IMR-90 (cell line): ENCODE measurements around the gene FSD1. TPM values are rescaled to one million over a fixed set of nuclear protein-coding genes. Genes with fewer than 3 reads are reported as not detected.

Source experiments
- ATAC-seq: fragments of 200-7000 bp; cut with Tn5 transposase; 2 replicates; pipeline ENCODE4 v1.9.1; 2020; ENCODE audit warnings: low read depth, mild to moderate bottlenecking, moderate library complexity
- BruUV-seq: library from RNA; stranded (reverse); fragments of 400-500 nt; replicated peaks from 2 replicates; lab custom pipeline; 2021; lab: Mats Ljungman, UMichigan
- CTCF ChIA-PET: fragments of 300-600 bp; formaldehyde crosslinking; extraction: SDS; loops from one replicate; lab custom pipeline; 2021; ENCODE audit warnings: antibody characterized with exemption; lab: Yijun Ruan, JAX
- POLR2A ChIA-PET: fragments of 300-600 bp; sonication (Branson Sonifier 250); formaldehyde crosslinking; loops from one replicate; lab custom pipeline; 2022; ENCODE audit warnings: antibody characterized with exemption; ENCODE audit not compliant: unreplicated experiment; lab: Charles Lee
- DNase-seq: peaks from one replicate; pipeline ENCODE4 v3.0.0; 2013
- H2AFZ ChIP-seq: replicated peaks from 2 replicates; pipeline ENCODE3; 2013; ENCODE audit warnings: low read length, mild to moderate bottlenecking; ENCODE audit not compliant: poor library complexity
- H2AK5ac ChIP-seq: 2 replicates; pipeline ENCODE4 v1.6.1; 2013; ENCODE audit warnings: low read depth, low read length, inconsistent platforms
- H2AK9ac ChIP-seq: replicated peaks from 2 replicates; pipeline ENCODE3; 2013; ENCODE audit warnings: mild to moderate bottlenecking, low read depth, low read length, moderate library complexity; ENCODE audit not compliant: poor library complexity
- H2BK120ac ChIP-seq: 2 replicates; pipeline ENCODE4 v1.6.1; 2013; ENCODE audit warnings: low read depth, low read length, inconsistent platforms
- H2BK15ac ChIP-seq: 3 replicates; pipeline ENCODE4 v1.6.1; 2013; ENCODE audit warnings: low read depth, low read length, inconsistent platforms
- H2BK20ac ChIP-seq: 2 replicates; pipeline ENCODE4 v1.6.1; 2013; ENCODE audit warnings: low read depth, mild to moderate bottlenecking, inconsistent platforms, low read length, moderate library complexity
- H2BK5ac ChIP-seq: 2 replicates; pipeline ENCODE4 v1.6.1; 2013; ENCODE audit warnings: mild to moderate bottlenecking, low read depth, low read length, inconsistent platforms; ENCODE audit not compliant: poor library complexity, severe bottlenecking
- H3K14ac ChIP-seq: replicated peaks from 2 replicates; pipeline ENCODE4 v1.6.1; 2013; ENCODE audit warnings: low read depth, low read length, inconsistent platforms
- H3K18ac ChIP-seq: 2 replicates; pipeline ENCODE4 v1.6.1; 2013; ENCODE audit warnings: low read depth, low read length, control low read depth
- H3K23ac ChIP-seq: 2 replicates; pipeline ENCODE4 v1.6.1; 2013; ENCODE audit warnings: low read depth, low read length, inconsistent platforms
- H3K27ac ChIP-seq: 2 replicates; pipeline ENCODE4 v1.5.1; 2013; ENCODE audit warnings: mild to moderate bottlenecking, control low read depth, low read length; ENCODE audit not compliant: insufficient read depth
- H3K27me3 ChIP-seq: 2 replicates; pipeline ENCODE4 v1.6.1; 2013; ENCODE audit warnings: low read length; ENCODE audit not compliant: control insufficient read depth, insufficient read depth
- H3K36me3 ChIP-seq: 2 replicates; pipeline ENCODE4 v1.6.1; 2013; ENCODE audit warnings: low read length, mixed read lengths; ENCODE audit not compliant: control insufficient read depth, insufficient read depth
- H3K4ac ChIP-seq: 2 replicates; pipeline ENCODE4 v1.6.1; 2013; ENCODE audit warnings: low read depth, low read length, inconsistent platforms
- H3K4me1 ChIP-seq: 2 replicates; pipeline ENCODE4 v1.6.1; 2013; ENCODE audit warnings: low read length, mixed read lengths; ENCODE audit not compliant: control insufficient read depth, insufficient read depth
- H3K4me2 ChIP-seq: 2 replicates; pipeline ENCODE4 v1.6.1; 2013; ENCODE audit warnings: low read depth, mild to moderate bottlenecking, control low read depth, low read length, moderate library complexity
- H3K4me3 ChIP-seq: 2 replicates; pipeline ENCODE4 v1.5.1; 2013; ENCODE audit warnings: low read depth, mild to moderate bottlenecking, control low read depth, low read length, moderate library complexity; ENCODE audit not compliant: insufficient read depth
- H3K56ac ChIP-seq: 2 replicates; pipeline ENCODE4 v1.6.1; 2013; ENCODE audit warnings: low read length, inconsistent platforms; ENCODE audit not compliant: insufficient read depth; ENCODE audit errors: extremely low read depth
- H3K79me1 ChIP-seq, 2 experiments: 2 replicates each; pipeline ENCODE4 v1.6.1; 2013; ENCODE audit warnings: low read length in 2 of 2, inconsistent platforms in 1 of 2, low read depth in 1 of 2
- H3K9ac ChIP-seq: 2 replicates; pipeline ENCODE4 v1.6.1; 2013; ENCODE audit warnings: low read depth, low read length, control low read depth
- H3K9me1 ChIP-seq: 2 replicates; pipeline ENCODE4 v1.6.1; 2013; ENCODE audit warnings: low read length, inconsistent platforms; ENCODE audit not compliant: insufficient read depth
- H3K9me3 ChIP-seq: 2 replicates; pipeline ENCODE4 v1.6.1; 2013; ENCODE audit warnings: low read length; ENCODE audit not compliant: control insufficient read depth, insufficient read depth
- H4K20me1 ChIP-seq: 2 replicates; pipeline ENCODE4 v1.6.1; 2013; ENCODE audit warnings: low read length, inconsistent platforms; ENCODE audit not compliant: insufficient read depth
- H4K5ac ChIP-seq: 2 replicates; pipeline ENCODE4 v1.6.1; 2013; ENCODE audit warnings: mild to moderate bottlenecking, low read depth, low read length, control low read depth
- H4K8ac ChIP-seq, 2 experiments: 2 replicates each; pipeline ENCODE4 v1.6.1; 2013; ENCODE audit warnings: low read depth in 2 of 2, low read length in 2 of 2, control low read depth in 1 of 2, inconsistent platforms in 1 of 2
- H4K91ac ChIP-seq: 2 replicates; pipeline ENCODE4 v1.6.1; 2013; ENCODE audit warnings: low read depth, low read length, inconsistent platforms; ENCODE audit not compliant: insufficient read depth
- BHLHE40 ChIP-seq: fragments of 150-350 bp; IDR thresholded peaks from 2 replicates; pipeline ENCODE4 v1.6.1; 2016; ENCODE audit warnings: mild to moderate bottlenecking, low read depth, low read length
- CEBPB ChIP-seq: IDR thresholded peaks from 2 replicates; pipeline ENCODE4 v1.6.1; 2012; ENCODE audit warnings: low read depth, low read length, improper control_type of control experiment
- CHD1 ChIP-seq: IDR thresholded peaks from 2 replicates; pipeline ENCODE4 v1.6.1; 2012; ENCODE audit warnings: low read depth, low read length, improper control_type of control experiment
- CTCF ChIP-seq: conservative IDR thresholded peaks from 2 replicates; pipeline ENCODE4 v1.5.1; 2012; ENCODE audit warnings: mild to moderate bottlenecking, low read depth, low read length, improper control_type of control experiment
- ELK1 ChIP-seq: fragments of 150-350 bp; IDR thresholded peaks from 2 replicates; pipeline ENCODE4 v1.6.1; 2016; ENCODE audit warnings: low read depth, mild to moderate bottlenecking, low read length, moderate library complexity, borderline replicate concordance
- FOS ChIP-seq: fragments of 150-350 bp; IDR thresholded peaks from 2 replicates; pipeline ENCODE4 v1.6.1; 2016; ENCODE audit warnings: low read depth, low read length
- MAFK ChIP-seq: IDR thresholded peaks from 2 replicates; pipeline ENCODE4 v1.6.1; 2012; ENCODE audit warnings: low read depth, low read length, improper control_type of control experiment
- MAZ ChIP-seq: IDR thresholded peaks from 2 replicates; pipeline ENCODE4 v1.6.1; 2012; ENCODE audit warnings: low read depth, mild to moderate bottlenecking, low read length, improper control_type of control experiment, moderate library complexity, borderline replicate concordance
- MXI1 ChIP-seq: IDR thresholded peaks from 2 replicates; pipeline ENCODE4 v1.6.1; 2012; ENCODE audit warnings: low read depth, mild to moderate bottlenecking, low read length, moderate library complexity, borderline replicate concordance
- NFE2L2 ChIP-seq: fragments of 150-350 bp; IDR thresholded peaks from 2 replicates; pipeline ENCODE4 v1.6.1; 2016; ENCODE audit warnings: low read depth, mild to moderate bottlenecking, low read length
- POLR2A ChIP-seq: IDR thresholded peaks from 2 replicates; pipeline ENCODE4 v1.6.1; 2012; ENCODE audit warnings: mild to moderate bottlenecking, low read depth, low read length
- RAD21 ChIP-seq: IDR thresholded peaks from 2 replicates; pipeline ENCODE4 v1.6.1; 2012; ENCODE audit warnings: low read length, improper control_type of control experiment
- RFX5 ChIP-seq: IDR thresholded peaks from 2 replicates; pipeline ENCODE4 v1.8.0; 2012; ENCODE audit warnings: low read depth, mild to moderate bottlenecking, low read length, moderate library complexity
- SMC3 ChIP-seq: fragments of 150-350 bp; IDR thresholded peaks from 2 replicates; pipeline ENCODE4 v1.6.1; 2016; ENCODE audit warnings: low read depth, mild to moderate bottlenecking, antibody characterized with exemption, low read length, moderate library complexity
- USF2 ChIP-seq: fragments of 150-350 bp; IDR thresholded peaks from 2 replicates; pipeline ENCODE4 v1.6.1; 2017; ENCODE audit warnings: mild to moderate bottlenecking, antibody characterized with exemption, low read length, low read depth
- WGBS, 2 experiments: methylation state at CpG; one replicate each; pipeline versions ENCODE4 v1.1.5 to v1.1.7; 2013; ENCODE audit warnings: missing lambda C conversion rate in 2 of 2; ENCODE audit not compliant: insufficient read length in 1 of 2; ENCODE audit errors: extremely low coverage in 2 of 2; 5-methylcytosine and 5-hydroxymethylcytosine counted together
- dilution Hi-C: fragments of 300-500 bp; cut with HindIII; formaldehyde crosslinking; loops from one replicate; pipeline ENCODE4 v1.14.3; 2018; ENCODE audit warnings: low sequenced_read_pairs; ENCODE audit not compliant: unreplicated experiment
- in situ Hi-C: fragments of 300-500 bp; cut with MboI; formaldehyde crosslinking; loops from 3 replicates; pipeline ENCODE4 v1.14.3; 2019; ENCODE audit warnings: low sequenced_read_pairs, inconsistent platforms, mixed read lengths
- intact Hi-C: fragments of 100-400 bp; cut with micrococcal nuclease; formaldehyde crosslinking; loops from 2 replicates; pipeline ENCODE4 v1.10.0; 2022
- polyA plus RNA-seq, 3 experiments: library from polyadenylated mRNA; depleted of rRNA; stranded (reverse); fragments of >200 nt; gene quantifications; 2 replicates each; pipeline ENCODE4 v1.2.3, GENCODE V29; 2012; ENCODE audit warnings: low replicate concordance in 1 of 3
- total RNA-seq: library from RNA; depleted of rRNA; stranded (reverse); fragments of >200 nt; gene quantifications from 2 replicates; pipeline ENCODE4 v1.2.3, GENCODE V29; 2012

FSD1 gene
- total and polyA plus RNA-seq, 2 of the 4 experiments (the other 2 are of a cell fraction) = 17.4 to 24.4 TPM

GRCh38 chr19:4268816-4269430, 35.5 kb upstream of the FSD1 start:
- Histone ChIP-seq H4K5ac (no peak overlapping the region), H2BK15ac (no peak overlapping the region), H3K27ac (no peak overlapping the region), H3K4me1 (no peaks in the 10 kb centered on the region), H4K20me1 (peaks cover 6% of the 10 kb centered on the region; the same call in 1 of the 2 replicates), H2AFZ (no peak overlapping the region), H2BK5ac (no peak overlapping the region), H2BK120ac (no peak overlapping the region), H2AK5ac (no peak overlapping the region), H2BK20ac (no peak overlapping the region), H2AK9ac (no peak overlapping the region), H3K9ac (no peak overlapping the region), H3K4me2 (no peak overlapping the region), H3K4me3 (no peak overlapping the region), H3K9me3 (peaks cover 2% of the 10 kb centered on the region; the same call in 1 of the 2 replicates), H3K18ac (no peak overlapping the region), H3K56ac (no peak overlapping the region), H3K14ac (no peak overlapping the region), H4K91ac (no peak overlapping the region), H3K4ac (no peak overlapping the region), H3K79me1 (no peaks in the 10 kb centered on the region), H3K23ac (no peak overlapping the region), H3K9me1 (no peaks in the 10 kb centered on the region), H3K36me3 (peaks cover 19% of the 10 kb centered on the region), H3K27me3 (no peaks in the 10 kb centered on the region), H4K8ac (no peak overlapping the region)
- ATAC-seq = no peak
- CTCF ChIA-PET = interaction anchor here (1.6 kb wide), 1 partner anchor 75 kb away, joined by 3 read pairs; no protein-coding TSS in a partner anchor
- DNase-seq = no peak
- POLR2A ChIA-PET = no interaction called here
- in situ Hi-C loops (loop anchor here (5.0 kb wide), 1 partner anchor 83 kb away; no protein-coding TSS in a partner anchor), dilution Hi-C loops (no loop called here), intact Hi-C loops (no loop called here)
- 80% methylated on average over 1 of the region's 13 CpGs; no CpG with 5 or more reads in 1 of the 2 experiments for WGBS, 2 experiments
- TF ChIP-seq NFE2L2 (no peak), SMC3 (no peak), USF2 (no peak), RFX5 (no peak), CEBPB (no peak), MAFK (no peak), MXI1 (no peak), CHD1 (no peak), CTCF (no peak), MAZ (no peak), RAD21 (no peak), ELK1 (no peak), POLR2A (no peak), FOS (no peak), BHLHE40 (no peak)
- BruUV-seq = no TSS peak
